ENCODE measurements around the gene ENPP7. TPM values are rescaled to one million over a fixed set of nuclear protein-coding genes. Genes with fewer than 3 reads are reported as not detected.
A peak's percentile ranks its signal among the peaks of the same experiment; 100 is the strongest.

ENPP7 gene
- total RNA-seq, 3 donors from 2014 or later: not detected

GRCh38 chr17:79737046-79737921 is 6.5 kb downstream of the ENPP7 start:
- intact Hi-C loops (cut with DNase I; ENCODE audit: low total_unique reads): no loop called here
- Histone ChIP-seq H3K4me3 (no peak overlapping the region), H3K27ac (no peak overlapping the region), H3K36me3 (no peaks in the 10 kb centered on the region), H3K9me3 (no peaks in the 10 kb centered on the region), H3K4me1 (peaks cover 0 to 6% of the 10 kb centered on the region in 2 donors), H3K27me3 (peaks cover 6 to 28% of the 10 kb centered on the region in 2 donors)
- DNase-seq (ENCODE audit: low spot score in 2 of 2): no peak
- TF ChIP-seq POLR2AphosphoS5 (IDR thresholded peaks at IDR 0.05): no peak
- TF ChIP-seq POLR2A (IDR thresholded peaks at IDR 0.05): no peak
- TF ChIP-seq CTCF (IDR thresholded peaks at IDR 0.05): no peak

GRCh38 chr17:79737922-79738578 is 7.3 kb downstream of the ENPP7 start:
- Histone ChIP-seq H3K36me3 (no peaks in the 10 kb centered on the region), H3K27ac (no peak overlapping the region), H3K9me3 (no peaks in the 10 kb centered on the region), H3K4me1 (peaks cover 0 to 6% of the 10 kb centered on the region in 2 donors), H3K4me3 (no peak overlapping the region), H3K27me3 (peaks cover 6 to 32% of the 10 kb centered on the region in 2 donors)
- DNase-seq (ENCODE audit: low spot score in 2 of 2): no peak
- intact Hi-C loops (cut with DNase I; ENCODE audit: low total_unique reads): no loop called here
- no peak for TF ChIP-seq CTCF (IDR thresholded peaks at IDR 0.05)

- Histone ChIP-seq H3K36me3 (no peaks in the 10 kb centered on the region), H3K27me3 (peaks cover 6 to 33% of the 10 kb centered on the region in 2 donors)
- TF ChIP-seq CTCF (IDR thresholded peaks at IDR 0.05): no peak
- no peak for TF ChIP-seq POLR2AphosphoS5 (IDR thresholded peaks at IDR 0.05)
- no peak for TF ChIP-seq POLR2A (IDR thresholded peaks at IDR 0.05)
These were observed 7.9 kb downstream of the ENPP7 start for GRCh38 chr17:79738643-79739042.

GRCh38 chr17:79739148-79740062 is 8.7 kb downstream of the ENPP7 start:
- Histone ChIP-seq H3K9me3 (no peaks in the 10 kb centered on the region), H3K4me1 (peaks cover 0 to 6% of the 10 kb centered on the region in 2 donors), H3K36me3 (no peaks in the 10 kb centered on the region), H3K4me3 (no peak overlapping the region), H3K27me3 (peaks cover 6 to 33% of the 10 kb centered on the region in 2 donors), H3K27ac (no peak overlapping the region)
- intact Hi-C loops (cut with DNase I; ENCODE audit: low total_unique reads): no loop called here
- peak in 1 of 2 donors; percentile 55 for DNase-seq (ENCODE audit: low spot score in 2 of 2)
- TF ChIP-seq CTCF (IDR thresholded peaks at IDR 0.05) (no peak), POLR2AphosphoS5 (IDR thresholded peaks at IDR 0.05) (no peak)

More at GRCh38 chr17:79738643-79739042, 7.9 kb downstream of the ENPP7 start:
- Histone ChIP-seq H3K4me3 (no peak overlapping the region), H3K4me1 (peaks cover 0 to 6% of the 10 kb centered on the region in 2 donors), H3K9me3 (no peaks in the 10 kb centered on the region), H3K27ac (no peak overlapping the region)
- intact Hi-C loops (cut with DNase I; ENCODE audit: low total_unique reads): no loop called here
- no peak for DNase-seq (ENCODE audit: low spot score in 2 of 2)
